ENCODE measurements around the gene EFTUD2.

- TF ChIP-seq REST (IDR thresholded peaks at IDR 0.05; ENCODE audit: low read depth) (no peak), YY1 (IDR thresholded peaks at IDR 0.05; ENCODE audit: low read depth) (no peak)
Measured at GRCh38 chr17:44892250-44892649, 7.0 kb downstream of the EFTUD2 start.

Data from Ishikawa (cell line).